GM18519 (cell line): Measurements from ENCODE around the gene EIF4B.
A peak's percentile ranks its signal among the peaks of the same experiment; 100 is the strongest.

Experiments
- ATAC-seq: cut with Tn5 transposase; IDR thresholded peaks from one replicate; pipeline ENCODE4 v1.9.1; 2021; ENCODE audit warnings: mild to moderate bottlenecking, moderate library complexity; ENCODE audit not compliant: unreplicated experiment, low FRiP score

Gene EIF4B

DNA sequence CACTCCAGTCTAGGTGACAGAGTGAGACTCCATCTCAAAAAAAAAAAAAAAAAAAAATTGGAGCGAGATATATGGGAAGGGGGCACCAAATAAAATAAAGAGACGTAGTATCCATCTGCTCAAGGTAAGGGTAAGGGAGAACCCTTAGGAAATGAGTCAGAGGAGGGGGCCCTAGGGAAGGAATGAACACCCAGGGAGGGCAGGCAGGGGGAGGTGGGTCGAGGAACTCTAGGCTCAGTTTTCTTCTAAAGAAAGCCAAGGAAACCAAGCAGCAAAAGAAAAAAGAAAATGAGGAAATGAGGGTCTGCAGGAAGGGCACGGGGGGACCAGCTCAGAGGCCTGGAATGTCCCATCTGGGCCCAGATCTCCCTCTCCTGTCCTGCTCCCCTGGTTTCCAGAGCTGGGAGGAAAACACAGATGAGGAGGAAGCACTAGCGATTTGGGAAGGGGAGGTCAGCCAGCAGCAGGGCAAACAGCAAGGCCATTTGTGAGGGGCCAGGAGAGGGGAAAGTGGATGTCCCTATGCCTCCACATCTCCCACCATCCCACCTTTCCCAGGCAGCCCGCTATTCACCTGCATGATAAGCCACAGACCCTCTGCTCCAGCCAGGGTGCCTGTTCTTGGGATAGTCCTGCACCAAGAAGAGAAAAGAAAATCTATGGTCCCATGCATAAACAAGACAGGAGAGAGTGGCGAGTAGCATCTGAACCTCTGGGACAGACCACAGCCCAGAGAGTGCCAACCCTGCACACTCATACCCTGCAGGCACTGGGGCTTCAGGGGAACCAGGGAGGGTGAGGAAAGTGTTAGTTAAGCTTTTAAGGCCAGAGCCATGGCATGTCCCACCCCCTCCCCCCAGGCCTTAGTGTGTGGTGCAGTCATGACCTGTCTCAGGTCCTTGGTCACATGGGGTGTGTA is 61.1 kb downstream of the EIF4B start:
- ATAC-seq = no peak

DNA sequence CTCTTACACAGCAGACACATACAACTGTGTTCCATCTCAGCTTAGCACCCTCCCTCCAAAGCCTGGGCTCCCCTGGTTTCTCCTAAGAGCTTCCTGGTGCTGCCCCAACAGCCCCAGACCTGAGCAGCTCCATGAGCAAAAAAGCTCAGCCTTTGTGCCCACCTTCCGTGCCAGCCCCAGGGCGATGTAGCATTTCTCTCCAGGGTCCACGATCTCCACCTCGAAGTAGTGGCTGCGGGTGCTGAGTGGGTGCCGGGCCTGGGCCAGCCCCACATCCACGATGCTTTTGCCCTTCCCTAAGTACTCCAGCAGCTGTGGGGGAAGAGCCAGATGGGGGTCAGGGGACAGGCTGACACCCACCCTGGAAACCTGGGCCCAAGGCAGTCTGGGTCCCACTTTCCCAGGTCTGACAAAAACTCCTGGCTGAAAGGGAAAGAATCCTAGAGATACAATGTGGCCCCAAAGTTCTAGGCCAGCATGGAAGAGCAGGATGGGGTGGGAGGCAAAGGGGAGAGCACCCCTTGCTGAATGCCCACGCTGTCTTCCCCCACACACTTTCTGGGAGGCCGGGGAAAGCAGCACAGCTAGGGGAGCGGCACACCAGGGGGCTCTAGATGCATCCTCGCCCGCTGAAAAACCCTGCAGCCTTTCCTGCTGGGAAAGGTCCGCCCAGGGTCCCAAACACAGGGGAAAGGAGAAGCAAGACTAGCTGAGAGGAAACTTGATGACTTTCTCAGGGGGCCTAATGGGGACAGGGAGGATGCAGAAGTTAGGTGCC is 61.9 kb downstream of the EIF4B start:
- no peak for ATAC-seq

DNA sequence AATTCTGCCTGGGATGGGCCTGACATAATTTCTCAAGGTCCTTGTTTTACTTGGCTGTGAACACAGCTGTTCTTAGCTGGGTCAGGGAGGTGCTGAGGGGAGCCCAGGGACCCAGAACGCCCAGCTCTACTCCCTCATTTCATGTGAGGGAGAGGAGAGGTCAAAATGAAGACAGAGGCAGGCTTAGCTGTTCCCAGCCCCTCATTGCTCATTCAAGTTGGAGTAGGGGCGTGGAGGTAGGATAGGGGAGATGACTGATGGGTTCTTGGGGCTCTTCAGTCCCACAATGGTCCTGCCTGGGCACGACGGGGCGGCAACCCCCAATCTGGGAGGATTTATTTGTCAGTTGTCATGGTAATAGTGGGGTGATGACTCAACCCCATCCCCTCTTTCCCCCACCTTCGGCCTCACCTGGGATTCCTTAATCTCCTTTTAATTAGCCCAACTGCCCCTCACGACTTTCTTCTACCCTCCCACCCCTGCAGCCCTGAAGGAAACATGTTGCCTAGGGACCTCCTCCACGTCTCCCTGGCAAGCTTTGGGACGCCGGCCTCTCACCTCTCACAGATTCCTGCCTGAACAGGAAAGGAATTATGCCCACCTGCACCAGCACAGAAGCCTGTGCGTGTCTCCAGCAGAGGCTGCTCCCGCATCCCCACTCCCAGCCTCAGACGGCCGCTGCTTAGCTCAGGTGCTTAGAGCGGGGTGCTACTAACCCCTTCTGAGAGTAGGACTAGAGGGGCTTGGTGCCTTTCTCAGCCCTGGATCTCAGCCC is 62.7 kb downstream of the EIF4B start:
- ATAC-seq = no peak

DNA sequence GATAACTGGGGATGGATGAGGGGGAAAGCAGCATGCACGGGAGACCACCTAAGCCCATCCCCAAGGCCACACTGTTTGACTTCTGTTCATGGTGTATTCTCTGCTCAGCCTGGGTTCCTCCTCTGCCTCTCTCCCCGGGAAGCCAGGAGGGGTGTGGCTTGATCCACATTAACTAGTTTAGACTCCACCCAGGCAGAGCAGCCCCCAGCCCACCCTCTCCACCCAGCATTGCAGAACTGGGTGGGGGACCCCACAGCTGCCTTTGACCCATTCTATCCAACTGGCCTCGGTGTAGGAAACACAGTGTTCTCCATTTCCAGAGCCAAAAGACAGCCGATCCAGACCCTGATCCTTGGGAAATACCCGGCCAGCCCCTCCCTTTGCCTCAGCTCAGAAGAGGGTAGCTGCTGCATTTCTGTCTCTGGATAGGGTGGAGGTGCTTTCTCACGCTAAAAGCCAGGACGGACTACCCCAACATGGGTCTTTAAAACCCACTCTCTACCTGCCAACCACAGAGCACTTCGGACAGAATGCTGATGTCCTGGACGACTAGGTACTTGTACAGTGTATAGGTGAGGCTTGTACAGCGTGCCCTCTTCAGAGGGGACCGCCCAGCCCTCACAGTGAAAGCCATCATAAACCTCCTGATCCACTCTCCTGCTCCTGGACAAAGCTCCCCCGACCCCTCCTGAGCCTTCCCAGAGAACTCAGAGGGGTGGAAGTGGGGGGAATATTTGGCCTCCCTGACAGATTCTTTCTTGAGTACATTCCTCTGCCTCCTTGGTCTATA is 63.6 kb downstream of the EIF4B start:
- ATAC-seq = no peak

DNA sequence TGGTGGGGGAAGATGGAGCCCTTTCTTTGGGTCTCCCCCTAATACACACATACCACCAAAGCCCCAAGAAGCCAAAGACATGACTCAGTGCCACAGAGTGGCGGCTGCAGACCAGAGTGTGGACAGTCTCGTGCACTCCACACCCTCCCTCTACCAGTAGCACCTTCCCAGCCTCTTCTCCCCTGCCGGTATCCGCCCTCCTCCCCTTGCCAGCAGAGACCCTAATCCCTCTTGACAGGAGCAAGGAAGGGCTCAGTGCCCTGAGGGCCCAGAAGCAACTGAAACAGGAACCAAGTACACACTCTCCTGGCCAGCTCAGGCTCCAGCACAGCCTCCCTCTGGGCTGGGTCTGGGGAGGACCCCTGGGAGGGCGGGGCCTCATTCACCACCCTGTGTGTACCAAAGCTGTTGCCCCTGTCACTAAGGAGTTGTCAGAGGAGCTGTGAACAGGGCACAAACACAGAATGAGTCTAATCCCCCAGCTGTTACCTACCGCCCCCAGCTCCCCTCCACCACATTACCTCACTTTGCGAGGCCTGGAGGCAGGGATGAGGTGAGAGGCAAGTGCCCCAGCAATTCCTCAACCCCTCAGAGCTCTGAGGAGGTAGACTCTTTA is 64.7 kb downstream of the EIF4B start:
- no peak for ATAC-seq

DNA sequence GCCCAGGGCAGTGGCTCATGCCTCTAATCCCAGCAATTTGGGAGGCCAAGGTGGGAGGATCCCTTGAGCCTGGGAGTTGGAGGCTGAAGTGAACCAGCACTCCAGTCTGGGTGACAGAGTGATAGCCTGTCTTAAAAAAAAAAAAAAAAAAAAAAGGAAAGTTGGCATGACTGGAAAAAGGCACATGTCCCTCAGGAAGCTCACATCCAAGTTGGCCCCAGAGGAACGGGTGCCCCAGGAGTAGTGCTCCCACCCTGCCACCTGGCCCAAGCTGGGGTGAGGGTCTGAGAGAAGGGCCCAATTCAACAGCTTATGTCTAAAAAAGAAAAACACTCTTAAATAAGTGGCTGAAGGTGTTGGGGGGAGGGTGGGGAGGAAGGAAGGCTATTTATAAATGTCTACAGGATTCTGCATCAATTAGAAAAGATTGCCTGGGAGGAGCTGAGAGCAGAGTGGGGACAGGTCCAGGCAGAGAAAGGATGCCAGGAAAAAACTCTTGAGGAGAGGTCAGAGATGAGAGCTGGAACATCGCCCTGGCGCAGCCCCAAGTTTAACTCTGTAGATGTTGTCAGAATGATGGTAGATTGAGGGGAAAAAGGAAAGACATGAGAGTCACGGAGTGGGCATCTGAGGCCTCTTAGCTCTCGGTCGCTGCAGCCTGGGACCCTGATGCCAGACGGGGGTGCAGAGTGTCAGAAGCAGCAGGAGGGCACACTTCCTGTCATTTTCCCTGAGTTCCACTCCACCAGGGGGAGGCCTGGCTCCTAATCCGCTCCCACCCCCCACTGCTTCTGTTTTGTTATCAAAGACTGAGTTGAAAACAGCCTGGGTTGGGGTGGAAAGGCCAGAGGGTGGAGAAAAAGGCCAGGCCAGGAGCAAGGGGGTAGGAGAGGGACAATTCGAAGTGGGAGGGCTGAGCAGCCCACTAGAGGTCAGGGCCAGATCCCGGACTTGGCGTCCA is 65.6 kb downstream of the EIF4B start:
- ATAC-seq = no peak

DNA sequence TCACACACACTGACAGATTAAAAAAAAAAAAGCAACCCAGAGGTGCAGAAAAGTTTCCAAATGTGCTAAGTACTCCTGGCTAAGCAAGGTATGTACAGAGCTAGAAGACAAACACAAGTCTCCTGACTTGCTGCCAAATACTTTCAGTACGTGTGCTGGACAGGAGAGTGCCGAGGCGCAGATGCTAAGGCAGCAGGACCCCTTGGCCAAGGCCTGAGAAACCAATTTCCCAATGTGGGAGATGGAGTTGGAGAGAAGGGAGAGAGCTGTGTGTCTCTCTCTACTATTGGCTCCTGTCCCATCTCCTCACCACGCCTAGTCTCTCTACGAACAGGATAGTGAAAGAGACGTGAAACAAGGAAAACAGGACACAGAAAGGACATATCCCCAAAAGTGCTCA is 67.6 kb downstream of the EIF4B start:
- no peak for ATAC-seq

DNA sequence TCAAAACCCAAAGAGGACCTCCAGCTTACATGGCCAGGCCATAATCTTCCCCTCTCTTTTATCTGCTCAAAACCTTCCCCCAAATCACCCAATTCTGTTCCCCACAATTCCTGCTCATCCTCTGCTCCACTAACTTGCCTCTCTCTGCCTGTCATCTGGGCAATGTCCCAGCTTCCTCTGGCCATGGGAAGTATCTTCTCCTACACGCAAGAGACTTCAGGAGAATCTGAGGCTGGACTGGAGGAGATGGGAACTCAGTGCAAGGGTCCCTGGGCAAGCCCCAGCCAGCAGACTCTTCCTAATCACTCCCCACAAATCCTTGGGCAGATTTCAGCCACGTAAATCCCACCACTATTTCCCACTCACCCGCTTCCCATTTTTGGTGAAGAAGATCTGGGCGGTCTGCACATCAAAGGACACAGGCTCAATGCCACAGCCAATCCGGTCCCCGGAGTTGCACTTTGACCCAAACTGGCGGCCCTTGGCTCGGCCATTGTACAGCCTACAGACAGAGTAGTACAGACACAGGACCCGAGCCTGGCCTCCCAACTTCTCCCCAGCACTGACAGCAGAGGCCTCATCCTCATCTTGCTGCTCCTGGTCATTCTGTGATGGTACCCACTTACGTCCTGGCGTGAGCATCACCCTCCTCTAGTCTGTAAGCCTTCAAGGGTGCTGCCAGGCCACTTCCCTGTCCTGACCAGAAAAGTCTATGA is 68.2 kb downstream of the EIF4B start:
- ATAC-seq = no peak

DNA sequence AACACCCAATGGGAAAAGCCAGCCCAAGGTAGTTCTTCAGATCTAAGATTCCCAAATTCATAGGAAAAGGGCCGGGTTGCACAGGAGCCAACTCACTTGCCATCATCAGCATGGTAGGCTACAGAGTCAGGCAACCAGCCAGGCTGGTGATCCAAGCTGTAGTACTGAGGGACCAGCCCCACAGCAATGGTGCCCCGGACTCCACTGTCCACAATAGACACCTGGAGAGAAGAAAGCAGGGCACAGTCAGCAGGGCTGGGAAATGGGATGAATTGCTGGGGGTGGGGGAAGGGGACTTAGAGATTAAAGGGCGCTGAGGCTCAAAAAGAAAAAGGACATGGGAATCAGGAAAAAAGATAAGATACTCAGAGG is 68.7 kb downstream of the EIF4B start:
- no peak for ATAC-seq

DNA sequence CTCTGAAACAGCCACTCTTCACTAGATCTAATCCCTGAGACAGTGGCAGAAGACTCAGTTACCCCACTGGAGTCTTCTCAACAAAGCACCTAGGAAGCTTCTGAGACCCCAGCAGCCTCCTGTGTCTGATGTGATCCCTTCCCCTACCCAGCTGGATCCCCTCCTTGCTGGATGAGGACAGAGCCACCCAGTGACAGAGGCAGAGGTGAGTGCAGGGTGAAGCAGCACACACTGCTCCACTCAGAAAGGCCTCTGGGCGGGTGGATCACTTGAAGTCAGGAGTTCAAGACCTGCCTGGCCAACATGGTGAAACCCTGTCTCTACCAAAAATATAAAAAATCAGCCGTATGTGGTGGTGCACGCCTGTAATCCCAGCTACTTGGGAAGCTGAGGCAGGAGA is 70.2 kb downstream of the EIF4B start:
- ATAC-seq = no peak

DNA sequence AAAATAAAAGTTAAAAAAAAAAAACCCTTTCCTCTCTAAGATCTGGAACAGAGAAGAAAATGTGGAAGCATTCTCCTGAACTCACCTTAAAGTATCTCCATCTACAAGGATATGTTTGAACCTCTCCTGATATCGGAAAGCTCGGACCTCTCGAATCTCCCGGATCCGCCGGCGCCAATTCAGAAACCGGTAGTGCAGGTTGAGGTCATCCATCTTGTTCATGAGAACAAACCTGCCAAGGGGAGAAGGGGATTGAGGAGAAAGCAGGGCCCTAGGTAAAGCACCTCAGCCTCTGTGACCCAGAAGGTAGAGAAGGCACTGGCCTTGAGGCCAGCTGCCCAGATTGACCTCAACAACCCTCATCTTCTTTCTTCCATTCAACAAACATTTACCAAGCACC is 70.8 kb downstream of the EIF4B start:
- no peak for ATAC-seq

DNA sequence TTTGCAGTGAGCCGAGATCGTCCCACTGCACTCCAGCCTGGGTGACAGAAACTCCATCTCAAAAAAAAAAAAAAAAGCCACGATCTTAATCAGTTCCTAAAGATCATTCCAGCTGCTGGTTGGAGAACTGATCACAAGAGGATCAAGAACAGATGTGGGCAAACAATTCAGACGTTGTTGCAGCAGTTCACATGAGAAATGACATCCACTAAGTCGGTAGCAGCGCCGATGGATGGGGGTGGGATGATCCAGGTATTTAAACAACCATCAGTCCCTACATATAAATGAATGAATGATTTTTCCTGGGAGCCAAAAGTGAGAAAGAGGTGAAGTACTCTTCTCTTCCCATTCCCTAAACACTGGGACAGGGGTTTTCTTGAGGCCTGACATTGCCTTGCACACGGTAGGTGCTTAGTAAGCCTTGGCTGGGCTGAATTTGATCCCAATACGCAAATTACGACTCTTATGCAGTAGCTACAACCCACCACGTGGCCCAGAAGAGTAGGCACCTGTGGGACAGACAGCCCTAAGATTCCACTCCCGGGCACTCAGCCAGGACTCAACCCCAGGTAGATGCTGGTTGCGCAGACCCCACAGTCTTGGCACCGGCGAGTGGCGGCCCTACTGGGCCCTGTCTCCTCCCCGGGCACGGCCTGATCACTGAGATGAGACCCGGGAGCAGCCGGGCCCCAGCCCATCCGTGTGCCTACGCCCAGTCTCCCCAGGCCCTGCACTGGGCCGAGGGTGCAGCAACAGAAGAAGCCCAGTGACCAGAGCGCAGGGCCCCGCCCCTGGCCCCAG is 72.4 kb downstream of the EIF4B start:
- ATAC-seq = peak; percentile 7

DNA sequence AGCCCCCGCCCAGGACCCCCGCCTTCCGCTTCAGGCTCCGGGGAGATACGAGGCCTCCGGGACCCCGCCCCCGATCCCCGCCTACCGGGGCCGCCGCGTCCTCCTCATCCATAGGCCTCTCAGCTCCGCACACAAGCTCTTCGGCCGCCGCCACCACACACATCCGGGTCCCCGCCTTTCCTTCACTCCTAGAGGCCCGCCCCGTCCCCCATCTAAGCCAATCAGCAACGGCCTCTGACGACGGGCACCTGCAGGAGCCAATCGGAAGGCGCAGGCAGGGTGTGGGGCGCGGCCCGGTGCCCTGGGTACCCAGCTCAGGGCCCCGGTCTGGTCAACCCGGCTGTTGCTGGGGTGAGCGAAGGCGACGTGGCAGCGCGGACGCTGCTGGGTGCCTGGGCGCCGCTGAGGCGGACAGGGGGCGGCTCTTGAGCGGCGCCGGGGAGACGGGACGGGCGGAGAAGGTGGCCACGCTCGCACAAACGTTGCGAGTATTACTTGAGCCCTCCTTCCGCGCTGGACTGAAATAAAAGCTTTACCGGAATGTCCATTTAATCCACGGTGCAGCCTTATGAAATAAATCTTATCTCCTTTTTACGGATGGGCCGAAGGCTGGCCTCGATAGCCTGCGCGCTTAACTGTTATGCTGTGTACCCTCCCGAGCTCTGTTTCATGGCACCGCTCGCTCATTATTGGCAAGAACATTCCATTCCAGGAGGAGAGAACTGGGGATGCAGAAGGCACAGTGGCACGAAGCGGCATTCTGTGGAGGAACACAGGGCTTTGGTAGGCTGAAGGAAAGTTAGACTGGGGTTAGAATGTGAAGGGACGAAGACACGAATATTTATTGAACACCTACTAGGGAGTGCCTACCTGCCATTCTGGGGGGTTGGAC is 73.2 kb downstream of the EIF4B start, which contains the start of gene SPRYD3:
Gene SPRYD3 (minus strand): TSS at position 165 of the 892 bp plus-strand sequence. CDS start 57 bp downstream, at position 108.
- ATAC-seq = peak; percentile 91

DNA sequence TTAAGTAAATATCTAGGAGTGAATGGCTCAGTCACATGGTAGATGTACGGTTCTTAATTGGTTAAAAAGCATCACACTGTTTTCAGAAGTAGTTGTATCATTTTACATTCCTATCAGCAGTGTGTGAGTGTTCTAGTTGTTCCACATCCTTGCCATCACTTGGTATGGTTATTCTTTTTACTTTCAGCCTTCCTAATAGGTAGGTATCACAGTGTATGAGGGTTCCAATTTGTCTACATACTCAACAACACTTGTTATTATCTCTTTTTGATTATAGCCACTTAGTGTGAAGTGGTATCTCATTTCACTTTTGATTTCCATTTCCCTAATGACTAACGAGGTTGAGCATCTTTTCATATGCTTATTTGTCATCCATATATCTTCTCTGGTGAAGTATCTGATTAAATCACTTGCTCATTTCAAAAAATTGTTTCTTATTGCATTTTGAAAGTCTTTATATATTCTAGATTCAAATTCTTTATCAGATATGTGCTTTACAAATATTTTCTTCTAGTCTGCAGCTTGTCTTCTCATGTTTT is 76.5 kb downstream of the EIF4B start:
- no peak for ATAC-seq

DNA sequence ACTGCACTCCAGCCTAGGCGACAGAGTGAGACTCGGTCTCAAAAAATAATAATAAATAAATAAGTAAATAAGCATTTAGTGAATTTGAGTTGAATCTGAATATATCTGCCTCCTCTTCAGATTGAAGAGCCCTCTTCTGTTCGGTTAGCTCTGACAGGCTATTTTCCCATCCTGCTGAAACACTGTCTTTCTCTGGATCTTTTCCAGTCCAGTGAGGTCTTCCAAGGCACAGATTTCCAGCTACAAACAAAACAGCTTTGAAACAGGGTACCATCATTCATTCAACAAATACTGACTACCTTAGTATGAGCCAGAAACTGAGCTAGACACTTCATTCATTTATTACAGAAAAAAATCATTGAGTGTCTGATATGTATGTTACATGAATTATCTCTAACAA is 80.1 kb downstream of the EIF4B start:
- no peak for ATAC-seq

DNA sequence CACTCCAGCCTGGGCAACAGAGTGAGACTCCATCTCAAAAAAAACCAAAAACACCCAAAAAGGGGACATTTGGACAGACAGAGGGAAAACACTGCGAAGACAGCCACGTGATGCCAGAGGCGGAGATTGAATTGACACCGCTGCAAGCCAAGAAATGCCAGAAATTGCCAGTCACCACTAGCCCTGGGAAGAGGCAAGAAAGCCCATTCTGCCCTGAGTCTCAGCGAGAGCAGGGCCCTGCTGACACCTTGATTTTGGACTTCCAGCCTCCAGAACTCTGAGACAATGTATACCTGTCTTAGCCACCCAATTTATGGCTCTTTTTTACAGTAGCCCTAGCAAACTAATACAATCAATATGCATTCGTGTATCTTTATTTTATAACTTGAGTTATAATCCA is 83.8 kb downstream of the EIF4B start:
- no peak for ATAC-seq
